CD14-positive monocyte (primary cell): ENCODE results near the gene ADGRG7. TPM values are rescaled to one million over a fixed set of nuclear protein-coding genes. Genes with fewer than 3 reads are reported as not detected.

Experiments used
- DNase-seq, 3 donors: peaks; one replicate each; pipeline ENCODE4 v3.0.0-alpha.2; 2011 to 2022
- H2AFZ ChIP-seq: 2 replicates; pipeline ENCODE4 v1.6.0; 2012; ENCODE audit warnings: mild to moderate bottlenecking, low read depth, low read length, inconsistent platforms; ENCODE audit not compliant: insufficient read depth, poor library complexity, severe bottlenecking
- H3K27ac ChIP-seq, 2 donors: 1 replicate in 1 of 2; 2 replicates in 1 of 2; pipeline ENCODE4 v1.5.1; 2012 to 2013; ENCODE audit warnings: low read length in 2 of 2, control low read depth in 1 of 2, inconsistent platforms in 1 of 2, low read depth in 1 of 2, mild to moderate bottlenecking in 1 of 2
- H3K27me3 ChIP-seq, 2 donors: one replicate each; pipeline versions ENCODE4 v1.6.0 to v1.6.1; 2011 to 2013; ENCODE audit warnings: low read length in 2 of 2; ENCODE audit not compliant: control insufficient read depth in 2 of 2, insufficient read depth in 2 of 2
- H3K36me3 ChIP-seq, 2 donors: replicated peaks in 1 of 2; 1 replicate in 1 of 2; 2 replicates in 1 of 2; pipeline versions ENCODE4 v1.5.1 to v1.6.1; 2012 to 2013; ENCODE audit warnings: low read length in 2 of 2, control low read depth in 1 of 2, inconsistent platforms in 1 of 2, mild to moderate bottlenecking in 1 of 2; ENCODE audit not compliant: insufficient read depth in 2 of 2, control insufficient read depth in 1 of 2
- H3K4me1 ChIP-seq, 2 donors: 1 replicate in 1 of 2; 2 replicates in 1 of 2; pipeline versions ENCODE4 v1.5.1 to v1.6.1; 2012 to 2013; ENCODE audit warnings: low read length in 2 of 2, control low read depth in 1 of 2, inconsistent platforms in 1 of 2, mild to moderate bottlenecking in 1 of 2, moderate library complexity in 1 of 2; ENCODE audit not compliant: insufficient read depth in 2 of 2, control insufficient read depth in 1 of 2
- H3K4me2 ChIP-seq: replicated peaks from 2 replicates; pipeline ENCODE3; 2012; ENCODE audit warnings: low read length, moderate library complexity, mild to moderate bottlenecking; ENCODE audit not compliant: poor library complexity, severe bottlenecking; ENCODE audit errors: extremely low read depth
- H3K4me3 ChIP-seq, 3 experiments: fragments of 200-600 bp in 1 of 3; sonication (generic) in 1 of 3; replicated peaks in 1 of 3; 1 replicate in 2 of 3; 2 replicates in 1 of 3; pipeline ENCODE4 v1.5.1; 2011 to 2013; ENCODE audit warnings: low read length in 3 of 3, mild to moderate bottlenecking in 3 of 3, control low read depth in 2 of 3, low read depth in 2 of 3, inconsistent platforms in 1 of 3, moderate library complexity in 1 of 3
- H3K79me2 ChIP-seq: 2 replicates; pipeline ENCODE4 v1.6.0; 2012; ENCODE audit warnings: mild to moderate bottlenecking, control low read depth, inconsistent platforms, low read length, moderate library complexity; ENCODE audit not compliant: insufficient read depth
- H3K9ac ChIP-seq: 2 replicates; pipeline ENCODE4 v1.6.0; 2017; ENCODE audit warnings: low read length, mild to moderate bottlenecking; ENCODE audit not compliant: insufficient read depth, poor library complexity, severe bottlenecking
- H3K9me3 ChIP-seq, 2 donors: replicated peaks in 1 of 2; 1 replicate in 1 of 2; 2 replicates in 1 of 2; pipeline versions ENCODE4 v1.5.1 to v1.6.1; 2012 to 2013; ENCODE audit warnings: low read length in 2 of 2, control low read depth in 1 of 2; ENCODE audit not compliant: control insufficient read depth in 1 of 2, insufficient read depth in 1 of 2
- H4K20me1 ChIP-seq: 2 replicates; pipeline ENCODE4 v1.6.0; 2012; ENCODE audit warnings: mild to moderate bottlenecking, low read length, control low read depth, moderate library complexity; ENCODE audit not compliant: insufficient read depth
- H3K27ac Mint-ChIP-seq, 7 donors: one replicate each; pipeline ENCODE4 v1.8.0; 2020; ENCODE audit warnings: mild to moderate bottlenecking in 7 of 7, mixed read lengths in 7 of 7, moderate library complexity in 6 of 7, inconsistent platforms in 2 of 7
- H3K27me3 Mint-ChIP-seq, 3 donors: one replicate each; pipeline ENCODE4 v1.8.0; 2021 to 2022; ENCODE audit warnings: low read depth in 3 of 3, mild to moderate bottlenecking in 3 of 3, mixed read lengths in 3 of 3, moderate library complexity in 3 of 3, inconsistent platforms in 1 of 3
- H3K36me3 Mint-ChIP-seq, 2 donors: one replicate each; pipeline ENCODE4 v1.8.0; 2020; ENCODE audit warnings: mixed read lengths in 2 of 2, inconsistent platforms in 1 of 2, mild to moderate bottlenecking in 1 of 2
- H3K4me1 Mint-ChIP-seq: one replicate; pipeline ENCODE4 v1.8.0; 2020; ENCODE audit warnings: mild to moderate bottlenecking, mixed read lengths
- H3K4me3 Mint-ChIP-seq, 2 donors: one replicate each; pipeline ENCODE4 v1.8.0; 2020; ENCODE audit warnings: mild to moderate bottlenecking in 2 of 2, mixed read lengths in 2 of 2, moderate library complexity in 1 of 2
- H3K9me3 Mint-ChIP-seq, 7 donors: one replicate each; pipeline ENCODE4 v1.8.0; 2020 to 2022; ENCODE audit warnings: mixed read lengths in 7 of 7, mild to moderate bottlenecking in 6 of 7, moderate library complexity in 6 of 7, inconsistent platforms in 2 of 7
- CTCF ChIP-seq: fragments of 200-600 bp; IDR thresholded peaks from one replicate; pipeline ENCODE4 v1.8.0; 2022; ENCODE audit warnings: antibody characterized with exemption, mild to moderate bottlenecking
- WGBS: methylation state at CpG from one replicate; pipeline ENCODE4 v1.1.5; 2013; ENCODE audit warnings: missing lambda C conversion rate; ENCODE audit not compliant: insufficient coverage; 5-methylcytosine and 5-hydroxymethylcytosine counted together
- intact Hi-C, 2 donors: fragments of 100-400 bp; cut with micrococcal nuclease; formaldehyde crosslinking; loops; one replicate each; pipeline versions ENCODE4 v1.15.0 to v1.15.1; 2023
- polyA plus RNA-seq, 3 donors: library from polyadenylated mRNA; depleted of rRNA in 1 of 3; unstranded in 2 of 3; stranded (reverse) in 1 of 3; fragments of 300-500 nt in 2 of 3; fragments of >200 nt in 1 of 3; fragmentation: Illumina TruSeq in 2 of 3; gene quantifications; 1 replicate in 2 of 3; 2 replicates in 1 of 3; pipeline ENCODE4 v1.2.3, GENCODE V29; 2012 to 2021

Gene ADGRG7
- polyA plus RNA-seq, 3 donors: not detected

- no peak overlapping the region for H3K4me3 ChIP-seq
- Mint-ChIP-seq H3K4me1 (peaks cover 7% of the 10 kb centered on the region), H3K36me3 (peaks cover 12% of the 10 kb centered on the region in 2 donors), H3K27me3 (peaks cover 0 to 1% (median 1%) of the 10 kb centered on the region in 3 donors), H3K4me3 (no peak overlapping the region), H3K27ac (no peak overlapping the region), H3K9me3 (peaks cover 0 to 6% (median 0%) of the 10 kb centered on the region in 7 donors)
- H3K9ac ChIP-seq: no peak overlapping the region
- H4K20me1 ChIP-seq: no peaks in the 10 kb centered on the region
- no peak overlapping the region for H2AFZ ChIP-seq
- H3K36me3 ChIP-seq: no peaks in the 10 kb centered on the region
- H3K27me3 ChIP-seq: no peaks in the 10 kb centered on the region
- no peak for TF ChIP-seq CTCF
- no peak for DNase-seq
- no CpG with 5 or more reads among the region's 2 CpGs for WGBS
- H3K4me2 ChIP-seq: no peak overlapping the region
- no peaks in the 10 kb centered on the region for H3K79me2 ChIP-seq
- intact Hi-C loops: no loop called here
- no peak overlapping the region for H3K27ac ChIP-seq
- no peaks in the 10 kb centered on the region for H3K9me3 ChIP-seq
- H3K4me1 ChIP-seq: no peaks in the 10 kb centered on the region
Observed at GRCh38 chr3:100570811-100571210, 38.6 kb upstream of the ADGRG7 start.

GRCh38 chr3:100574536-100574935 lies 34.9 kb upstream of the ADGRG7 start:
- Histone ChIP-seq H3K27ac (no peak overlapping the region), H3K27me3 (no peaks in the 10 kb centered on the region), H3K4me1 (no peaks in the 10 kb centered on the region), H3K4me2 (no peak overlapping the region), H3K9ac (no peak overlapping the region), H3K4me3 (no peak overlapping the region), H2AFZ (no peak overlapping the region), H4K20me1 (no peaks in the 10 kb centered on the region), H3K9me3 (no peaks in the 10 kb centered on the region), H3K79me2 (no peaks in the 10 kb centered on the region), H3K36me3 (no peaks in the 10 kb centered on the region)
- H3K36me3 Mint-ChIP-seq: peaks cover 12% of the 10 kb centered on the region in 2 donors
- peaks cover 0 to 4% (median 0%) of the 10 kb centered on the region in 3 donors for H3K27me3 Mint-ChIP-seq
- no peak overlapping the region for H3K27ac Mint-ChIP-seq
- DNase-seq: no peak
- peaks cover 0 to 5% (median 2%) of the 10 kb centered on the region in 7 donors for H3K9me3 Mint-ChIP-seq
- no CpG with 5 or more reads among the region's 3 CpGs for WGBS
- no peak overlapping the region for H3K4me3 Mint-ChIP-seq
- no peak for TF ChIP-seq CTCF
- intact Hi-C loops: no loop called here
- peaks cover 4% of the 10 kb centered on the region for H3K4me1 Mint-ChIP-seq
